ENCODE measurements around the gene CCDC27.
"Not testable (repeated sequence)": the region's sequence is repeated elsewhere in the genome, so short reads cannot be mapped to it uniquely, and the experiment has no call there.

The CCDC27 gene

DNA sequence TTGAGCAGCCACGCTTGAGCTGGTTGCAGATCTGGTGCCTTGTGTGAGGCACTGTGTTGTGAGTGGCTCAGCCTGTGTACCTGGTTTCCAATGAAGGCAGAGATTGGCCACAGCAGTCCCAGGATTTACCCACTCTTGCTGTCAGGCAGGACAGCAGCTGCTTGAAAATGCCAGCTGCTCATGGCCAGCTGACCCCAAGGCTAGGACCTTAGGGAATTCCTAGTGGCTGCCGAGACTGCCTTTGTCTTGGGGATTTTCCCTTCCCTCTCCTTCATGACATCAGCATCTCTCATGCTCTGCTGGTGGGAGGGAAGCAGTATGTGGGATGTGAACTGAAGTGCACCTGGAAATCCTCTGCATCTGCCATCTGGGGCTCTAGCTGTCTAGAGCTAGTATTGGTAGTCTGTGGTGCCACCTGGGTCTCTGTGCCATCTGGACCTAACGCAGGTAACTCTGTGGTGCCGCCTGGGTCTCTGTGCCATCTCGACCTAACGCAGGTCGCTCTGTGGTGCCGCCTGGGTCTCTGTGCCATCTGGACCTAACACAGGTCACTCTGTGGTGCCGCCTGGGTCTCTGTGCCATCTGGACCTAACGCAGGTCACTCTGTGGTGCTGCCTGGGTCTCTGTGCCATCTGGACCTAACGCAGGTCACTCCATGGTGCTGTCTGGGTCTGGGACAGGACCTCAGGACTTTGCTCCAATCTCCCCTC, 47.9 kb downstream of the CCDC27 start:
- DNase-seq: peak; percentile 9

DNA sequence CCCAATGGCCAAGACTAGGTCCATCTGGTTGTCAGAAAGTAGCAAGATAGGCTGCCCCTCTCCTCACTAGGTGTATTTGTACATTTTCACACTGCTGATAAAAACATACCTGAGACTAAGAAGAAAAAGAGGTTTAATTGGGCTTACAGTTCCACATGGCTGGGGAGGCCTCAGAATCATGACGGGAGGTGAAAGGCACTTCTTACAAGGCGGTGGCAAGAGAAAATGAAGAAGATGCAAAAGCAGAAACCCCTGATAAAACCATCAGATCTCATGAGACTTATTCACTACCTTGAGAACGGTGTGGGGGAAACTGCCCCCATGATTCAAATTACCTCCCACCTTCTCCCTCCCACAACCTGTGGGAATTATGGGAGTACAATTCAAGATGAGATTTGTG, 48.5 kb downstream of the CCDC27 start:
- DNase-seq: not testable (repeated sequence)

DNA sequence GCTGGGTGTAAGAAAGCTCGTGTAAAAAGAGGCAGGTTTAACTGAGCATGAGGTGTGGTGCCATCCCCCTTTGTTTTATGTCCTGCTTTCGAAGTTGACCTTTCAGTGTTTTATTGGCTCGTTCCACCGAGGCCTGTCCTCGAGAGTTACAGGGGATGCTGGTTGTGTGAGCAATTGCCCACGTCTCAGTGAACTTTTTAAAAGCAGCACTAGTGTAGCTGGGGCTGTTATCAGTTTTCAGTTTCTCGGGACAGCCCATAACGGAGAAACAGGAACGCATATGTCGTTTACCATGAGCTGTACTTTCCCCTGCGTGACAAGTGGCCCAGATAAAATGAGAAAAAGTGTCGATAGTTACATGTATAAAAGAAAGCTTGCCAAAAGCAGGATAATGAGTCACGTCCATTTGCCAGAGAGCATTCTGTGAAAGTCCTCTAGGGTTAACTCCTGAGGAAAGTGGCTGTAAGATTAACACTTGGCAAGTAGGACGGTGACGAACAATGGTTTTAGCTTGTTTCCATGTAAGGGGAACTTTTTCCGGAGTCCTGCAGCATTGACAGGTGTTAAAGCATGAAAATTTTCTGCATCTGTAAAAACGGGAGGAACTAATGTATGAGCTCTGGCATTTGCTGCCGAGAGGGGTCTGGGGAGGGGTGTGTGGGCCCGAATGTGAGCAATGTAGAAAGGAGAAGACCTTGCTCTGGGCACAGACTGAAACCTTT, 51.8 kb downstream of the CCDC27 start:
- no peak for DNase-seq

DNA sequence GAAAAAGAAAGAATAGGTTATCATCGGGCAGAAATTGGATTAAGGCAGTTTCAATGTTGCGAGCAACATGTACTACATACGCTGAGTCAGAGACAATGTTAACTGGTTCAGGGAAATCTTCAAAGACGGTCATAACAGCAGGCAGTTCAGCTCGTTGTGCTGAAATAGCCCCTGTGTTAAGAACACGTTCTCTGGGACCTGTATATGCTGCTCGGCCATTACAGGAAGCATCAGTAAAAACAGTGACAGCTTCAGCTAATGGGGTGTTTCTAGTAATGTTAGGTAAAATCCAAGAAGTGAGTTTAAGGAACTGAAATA, 52.3 kb downstream of the CCDC27 start:
- not testable (repeated sequence) for DNase-seq

DNA sequence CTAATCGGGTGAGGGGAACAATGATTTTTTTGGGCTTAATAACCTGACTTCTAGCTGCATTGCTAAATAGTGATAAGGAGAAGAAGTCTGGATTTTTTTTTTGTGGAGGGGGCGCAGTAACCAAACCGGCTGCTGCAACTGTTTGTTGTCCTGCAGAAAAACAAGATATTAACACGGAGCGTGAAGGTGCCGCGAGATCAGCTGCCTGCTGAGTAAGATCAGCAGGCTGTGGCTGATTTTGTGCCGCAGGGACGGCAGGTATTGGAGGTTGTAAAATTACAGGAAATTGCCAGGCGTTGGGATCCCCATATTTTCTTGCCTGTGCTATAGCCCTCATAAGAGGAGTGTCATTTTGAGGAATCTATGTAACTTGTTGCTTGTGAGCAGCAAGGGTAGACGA, 52.8 kb downstream of the CCDC27 start:
- no peak for DNase-seq

DNA sequence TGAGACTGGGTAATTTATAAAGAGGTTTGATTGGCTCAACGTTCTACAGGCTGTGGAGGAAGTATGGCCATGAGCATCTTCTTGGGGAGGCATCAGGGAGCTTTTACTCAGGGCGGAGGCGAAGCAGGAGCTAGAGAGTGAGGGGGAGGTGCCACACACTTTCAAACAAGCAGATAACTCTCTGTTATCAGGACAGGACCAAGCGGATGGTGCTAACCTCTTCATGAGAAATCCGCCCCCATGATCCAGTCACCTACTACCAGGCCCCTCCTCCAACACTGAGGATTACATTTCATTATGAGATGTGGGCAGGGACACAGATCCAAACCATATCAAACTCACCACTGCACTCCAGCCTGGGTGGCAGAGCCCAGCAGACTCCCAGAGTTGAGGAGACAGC, 55.5 kb downstream of the CCDC27 start:
- no peak for DNase-seq

DNA sequence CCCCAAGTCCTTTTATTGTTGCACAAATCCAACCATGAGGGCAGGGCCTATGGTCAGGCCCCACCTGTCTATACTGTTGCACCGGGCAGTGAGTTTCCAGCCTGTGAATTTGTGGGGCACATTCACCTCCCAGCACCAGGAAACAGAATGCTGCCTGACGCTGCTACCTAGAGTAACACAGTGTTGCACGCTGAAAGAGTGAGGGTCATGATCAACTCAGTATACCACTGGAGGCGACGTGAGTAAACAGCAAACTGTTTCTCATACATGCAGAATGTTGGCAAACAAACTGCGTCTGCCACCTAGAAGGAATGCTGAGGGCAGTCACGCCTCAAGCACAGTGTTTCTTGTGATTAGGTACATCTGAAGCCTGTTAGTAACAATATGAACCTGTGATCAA, 57.4 kb downstream of the CCDC27 start:
- DNase-seq: no peak

DNA sequence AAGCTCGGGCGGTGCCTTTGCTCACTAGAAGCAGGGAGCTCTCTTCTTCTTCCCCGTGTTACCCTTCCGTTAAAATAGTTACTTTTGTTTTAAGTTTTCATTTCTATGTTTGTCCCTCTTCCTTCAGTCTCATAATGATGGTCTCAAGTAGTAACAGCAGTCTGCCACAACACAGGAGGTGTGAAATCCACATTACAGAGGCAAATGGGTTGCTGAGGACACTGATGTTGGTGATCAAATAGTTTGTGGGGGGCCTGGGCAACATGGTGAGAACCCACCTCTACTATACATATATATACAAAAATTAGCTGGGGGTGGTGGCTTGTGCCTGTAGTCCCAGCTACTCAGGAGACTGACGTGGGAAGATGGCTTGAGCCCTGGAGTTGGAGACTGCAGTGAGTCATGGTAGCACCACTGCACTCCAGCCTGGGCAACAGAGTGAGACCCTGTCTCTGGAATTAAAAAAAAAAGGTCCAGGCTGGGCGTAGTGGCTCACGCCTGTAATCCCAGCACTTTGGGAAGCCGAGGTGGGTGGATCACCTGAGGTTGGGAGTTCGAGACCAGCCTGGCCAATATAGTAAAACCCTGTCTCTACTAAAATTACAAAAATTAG, 58.0 kb downstream of the CCDC27 start:
- not testable (repeated sequence) for DNase-seq

DNA sequence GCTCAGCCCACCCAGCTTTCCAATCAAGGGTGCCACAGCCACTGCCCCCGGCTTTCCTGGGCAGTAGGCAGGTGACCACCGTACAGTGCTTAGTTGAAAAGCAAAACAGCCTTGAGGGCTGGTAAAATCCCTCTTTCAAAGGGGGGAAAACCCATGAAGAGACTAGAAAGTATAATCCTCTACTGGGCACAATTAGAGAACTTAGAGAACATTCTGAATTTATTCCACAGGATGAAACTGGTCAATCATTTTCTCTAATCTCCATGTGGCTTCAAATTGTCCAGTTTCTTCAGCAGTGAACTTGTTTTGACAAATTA, 59.3 kb downstream of the CCDC27 start:
- no peak for DNase-seq

DNA sequence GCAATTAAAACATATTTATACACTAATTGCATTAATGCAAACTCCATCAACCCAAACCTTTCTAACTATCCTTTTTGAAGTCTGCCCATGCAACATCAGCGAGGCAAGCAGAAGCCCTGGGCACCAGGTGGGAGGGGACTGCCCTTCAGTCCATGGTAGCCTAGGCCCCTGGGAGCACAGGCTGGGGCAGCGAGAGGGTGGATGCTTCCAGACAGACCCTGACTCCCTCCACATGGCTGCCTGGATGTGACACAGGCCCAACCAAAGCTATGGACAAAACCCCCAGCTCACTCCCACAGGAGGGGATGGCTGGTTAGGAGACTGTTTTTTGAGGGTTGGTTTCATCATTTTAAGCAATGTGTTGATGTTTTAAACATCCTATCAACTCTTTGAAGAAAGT, 61.8 kb downstream of the CCDC27 start:
- no peak for DNase-seq

DNA sequence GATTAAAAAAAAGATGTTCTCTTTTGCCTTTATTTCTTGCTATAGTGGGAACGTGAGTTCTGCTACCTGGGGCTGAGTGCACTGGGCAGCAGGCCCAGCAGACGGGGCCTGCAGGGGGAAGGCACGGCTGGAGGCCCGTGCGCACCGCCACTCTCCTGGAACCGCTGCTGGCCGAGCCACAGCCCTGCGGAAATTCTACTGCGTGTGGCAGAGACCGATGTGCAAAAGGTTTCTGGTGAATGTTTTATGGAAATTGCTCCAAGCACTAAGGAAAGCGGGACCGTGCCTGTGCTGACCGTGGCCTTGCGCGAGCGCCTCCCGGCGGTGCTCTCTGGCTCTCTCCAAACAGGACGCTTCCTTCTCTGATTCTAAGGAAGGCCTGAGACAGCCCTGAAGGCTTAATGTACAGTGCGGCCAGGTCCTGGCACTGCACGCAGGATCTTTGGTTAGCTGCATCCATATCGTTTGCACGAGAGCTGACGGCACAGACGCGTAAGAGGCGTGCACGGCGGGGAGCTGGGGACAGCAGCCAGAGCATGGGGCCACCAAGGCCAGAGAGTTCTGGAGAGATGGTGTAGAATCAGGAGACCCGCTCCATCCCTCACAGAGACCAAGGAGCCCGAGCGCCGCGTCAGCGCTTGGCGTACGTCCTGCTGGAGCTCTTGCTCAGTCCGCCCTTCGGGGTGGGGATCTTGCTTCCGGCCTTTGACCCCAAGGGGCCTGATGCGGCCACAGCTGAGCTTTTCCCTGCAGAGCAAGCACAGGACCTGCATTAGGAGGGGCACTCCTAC, 62.7 kb downstream of the CCDC27 start:
- DNase-seq: no peak

DNA sequence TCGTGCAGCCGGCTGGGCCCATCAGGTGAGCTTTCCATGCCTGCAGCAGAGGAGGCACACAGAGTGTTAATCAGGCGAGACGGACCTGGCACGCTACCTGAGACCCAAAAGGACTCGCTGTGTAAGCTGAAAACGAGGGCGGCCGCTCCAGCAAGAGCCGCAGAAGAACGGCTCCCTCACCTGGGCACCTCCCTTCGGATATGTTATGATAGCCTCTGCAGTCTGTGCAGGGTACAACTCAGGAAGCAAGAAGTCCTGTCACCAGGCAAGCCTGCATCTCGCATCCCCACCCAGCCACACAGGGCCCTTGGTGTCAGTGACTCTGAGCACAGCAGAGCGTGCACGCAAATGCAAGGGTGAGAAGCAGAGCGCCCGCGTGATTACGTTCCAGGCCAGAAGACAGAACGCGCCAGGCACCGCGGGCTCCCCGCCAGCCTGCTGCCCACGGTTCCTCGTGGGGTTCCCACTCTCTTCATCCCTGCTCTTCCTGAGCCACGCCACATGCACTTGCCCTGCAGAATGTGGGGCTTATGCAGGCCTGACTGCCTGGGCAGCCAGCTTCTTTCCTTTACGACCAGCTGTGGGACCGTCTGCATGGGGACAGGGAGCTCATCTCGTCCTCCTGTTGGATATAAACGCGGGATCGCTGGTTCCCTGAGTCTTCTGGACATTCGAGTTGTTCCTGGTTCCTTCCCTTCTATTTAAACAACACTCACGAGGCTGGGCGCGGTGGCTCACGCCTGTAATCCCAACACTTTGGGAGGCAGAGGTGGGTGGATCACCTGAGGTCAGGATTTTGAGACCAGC, 64.3 kb downstream of the CCDC27 start:
- DNase-seq: no peak

DNA sequence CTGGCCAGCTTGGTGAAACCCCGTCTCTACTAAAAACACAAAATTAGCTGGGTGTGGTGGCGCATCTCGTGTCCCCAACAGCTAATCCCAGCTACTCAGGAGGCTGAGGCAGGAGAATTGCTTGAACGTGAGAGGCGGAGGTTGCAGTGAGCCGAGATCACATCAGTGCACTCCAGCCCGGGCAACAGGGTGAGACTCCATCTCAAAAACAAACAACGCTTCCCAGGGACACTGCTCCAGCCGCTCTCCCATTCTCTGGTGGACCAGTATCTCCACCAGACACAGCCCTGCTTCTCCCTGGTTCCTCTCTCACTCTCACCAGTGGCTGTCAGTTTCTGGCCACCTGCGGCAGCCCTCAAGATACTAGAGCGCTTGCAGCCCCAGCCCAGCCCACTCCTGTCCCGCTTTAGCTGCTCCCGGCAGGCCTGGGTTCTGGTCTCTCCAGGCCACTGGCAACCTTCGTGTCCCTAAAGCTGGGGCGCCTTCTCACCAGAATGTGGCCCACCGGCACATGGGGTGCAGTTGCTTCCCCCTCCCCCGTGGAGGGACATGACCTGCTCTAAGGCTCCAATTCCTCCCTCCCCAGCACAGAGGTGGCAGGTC, 65.0 kb downstream of the CCDC27 start:
- DNase-seq: no peak

DNA sequence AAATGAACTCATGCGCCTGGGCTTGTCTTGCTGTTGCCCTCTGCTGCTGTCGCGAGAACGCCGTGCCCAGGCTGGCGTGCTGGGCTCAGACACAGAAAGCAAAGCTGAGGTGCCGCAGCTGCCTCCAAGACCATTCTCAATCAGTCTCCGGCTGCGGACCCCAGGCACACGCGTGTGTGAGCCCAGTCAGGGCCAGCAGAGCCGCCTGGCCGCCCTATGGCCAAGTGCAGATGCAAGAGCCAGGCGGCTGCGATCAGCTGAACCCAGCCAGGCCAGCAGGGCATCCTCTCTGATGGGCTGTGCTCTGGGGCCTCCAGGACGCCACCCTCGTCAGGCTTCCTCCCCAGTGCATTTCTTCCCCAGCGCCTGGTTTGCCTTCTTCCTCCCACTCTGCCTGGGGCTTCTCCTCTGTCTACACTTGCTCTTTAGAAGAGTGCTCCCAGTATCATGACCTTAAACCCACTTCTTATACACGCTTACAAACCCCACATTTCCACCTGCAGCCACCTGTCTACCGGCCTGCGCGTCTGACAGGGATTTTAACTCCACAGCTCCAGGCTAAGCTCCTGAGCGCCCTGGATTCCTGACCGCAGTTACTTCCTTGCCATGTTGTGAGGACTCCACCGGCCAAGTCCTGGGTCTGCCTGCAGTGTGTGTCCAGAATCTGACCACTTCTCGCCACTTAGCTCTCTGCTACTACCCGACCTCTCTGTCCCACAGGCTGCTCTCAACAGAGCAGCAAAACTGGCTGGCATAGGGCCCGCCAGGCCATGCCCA, 65.8 kb downstream of the CCDC27 start:
- DNase-seq: no peak

DNA sequence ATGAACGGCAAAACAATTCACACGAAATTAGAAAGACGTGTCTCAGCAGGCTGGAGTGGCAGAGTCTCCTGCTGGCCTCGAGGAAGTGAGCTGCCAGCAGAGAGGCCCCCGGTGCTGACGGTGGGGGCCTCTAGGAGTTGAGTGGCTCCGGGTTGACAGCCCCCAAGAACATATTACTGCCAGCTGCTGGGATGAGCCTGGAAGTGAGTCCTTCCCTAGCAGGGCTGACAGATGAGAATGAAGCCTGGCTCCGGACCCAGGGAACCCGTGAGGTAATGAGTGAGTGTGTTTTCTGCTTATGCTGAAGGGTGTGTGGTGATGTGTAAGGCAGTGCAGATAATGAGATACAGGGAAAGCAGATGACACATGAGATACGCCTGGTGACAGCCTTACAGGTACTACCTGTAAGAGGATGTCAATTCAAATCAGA, 67.5 kb downstream of the CCDC27 start:
- no peak for DNase-seq

DNA sequence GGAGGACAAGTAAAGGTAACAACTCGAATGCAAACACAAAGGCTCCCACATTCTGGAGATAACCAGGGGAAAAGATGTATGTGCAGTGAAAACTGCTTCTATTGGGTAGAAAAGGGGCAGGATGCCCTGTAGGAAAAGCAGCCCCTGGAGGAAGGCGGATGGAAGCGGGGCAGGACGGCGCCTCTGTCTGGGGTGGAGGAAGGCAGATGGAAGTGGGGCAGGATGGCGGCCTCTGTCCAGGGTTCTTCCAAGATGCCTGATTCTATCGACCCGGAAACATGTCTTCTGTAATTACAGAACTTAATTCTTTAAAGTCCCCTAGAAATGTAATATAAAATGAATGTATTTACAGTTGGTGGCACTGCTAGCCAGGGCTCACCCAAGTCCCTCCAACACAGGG, 68.1 kb downstream of the CCDC27 start:
- no peak for DNase-seq

DNA sequence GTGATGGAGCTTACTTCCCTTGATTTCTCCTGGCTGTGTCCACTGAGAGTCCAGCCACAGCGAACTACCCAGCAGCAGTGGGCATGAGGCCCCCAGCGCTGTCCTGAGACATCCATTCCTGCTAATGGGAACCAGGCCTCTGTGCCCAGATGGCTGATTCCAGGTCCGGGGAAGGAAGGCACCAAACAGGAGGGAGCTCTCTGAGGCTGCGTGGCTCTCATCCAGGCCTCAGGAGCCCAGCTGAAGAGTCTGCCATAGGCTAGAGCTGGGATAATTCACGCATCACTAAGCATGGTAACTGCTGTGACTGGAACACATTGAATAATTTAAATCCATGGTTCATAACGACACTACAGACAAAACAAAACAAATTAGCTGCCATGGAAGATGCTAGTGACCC, 68.8 kb downstream of the CCDC27 start:
- DNase-seq: peak; percentile 32
